ENCODE measurements around the gene SPNS2.

Gene SPNS2

DNA sequence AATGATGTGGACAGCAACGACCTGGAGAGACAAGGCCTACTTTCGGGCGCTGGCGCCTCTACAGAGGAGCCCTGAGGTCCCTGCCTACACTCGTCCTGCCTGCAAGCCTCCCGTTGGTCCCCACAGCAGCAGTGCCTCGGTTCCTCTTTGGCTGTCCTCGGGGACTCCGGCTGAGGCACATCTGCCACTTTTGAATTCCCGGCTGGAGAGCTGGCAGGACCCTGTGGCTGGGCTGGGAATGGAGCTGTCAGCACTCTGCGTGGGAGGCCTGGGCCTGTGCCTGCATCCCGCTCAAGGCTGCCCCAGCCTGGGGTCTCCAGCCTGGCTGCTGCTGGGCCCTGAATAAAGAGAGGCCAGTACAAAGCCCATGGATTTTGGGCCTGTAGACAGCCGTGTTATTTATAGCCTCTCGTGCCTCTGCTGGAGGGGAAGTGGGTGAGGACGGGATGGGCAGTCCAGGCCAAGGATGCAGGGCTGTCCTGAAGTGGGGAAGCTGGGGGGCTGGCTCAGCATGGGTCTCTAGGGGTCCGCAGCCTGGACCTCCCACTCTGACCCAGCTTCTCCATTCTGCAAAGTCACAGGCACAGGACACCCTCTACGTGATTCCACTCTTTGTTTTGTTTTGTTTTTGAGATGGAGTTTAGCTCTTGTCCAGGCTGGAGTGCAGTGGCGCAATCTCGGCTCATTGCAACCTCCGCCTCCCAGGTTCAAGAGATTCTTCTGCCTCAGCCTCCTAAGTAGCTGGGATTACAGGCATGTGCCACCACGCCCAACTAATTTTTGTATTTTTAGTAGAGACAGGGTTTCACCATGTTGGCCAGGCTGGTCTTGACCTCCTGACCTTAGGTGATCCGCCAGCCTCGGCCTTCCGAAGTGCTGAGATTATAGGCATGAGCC lies 10.6 kb upstream of the SPNS2 start:
- Histone ChIP-seq H3K9me2 (replicated peaks; ENCODE audit: low read depth, low read length) (no peaks in the 10 kb centered on the region), H3K27me3 (ENCODE audit: insufficient read depth, low read length, poor library complexity, severe bottlenecking) (no peaks in the 10 kb centered on the region), H3K4me1 (ENCODE audit: insufficient read depth, low read length, poor library complexity, severe bottlenecking) (peaks cover 2% of the 10 kb centered on the region), H3K79me2 (ENCODE audit: insufficient read depth, low read length) (no peaks in the 10 kb centered on the region; the same call in 1 of the 2 replicates), H4K20me1 (ENCODE audit: insufficient read depth, low read length, poor library complexity, severe bottlenecking) (peaks cover 1% of the 10 kb centered on the region), H3K9ac (ENCODE audit: low read depth, low read length, poor library complexity, severe bottlenecking) (no peak overlapping the region), H3K9me3 (ENCODE audit: insufficient read depth, low read depth, low read length) (no peaks in the 10 kb centered on the region), H3K4me2 (ENCODE audit: low read depth, low read length, poor library complexity, severe bottlenecking) (no peak overlapping the region), H3K4me3 (ENCODE audit: low read length, poor library complexity, severe bottlenecking) (no peak overlapping the region), H3K36me3 (ENCODE audit: insufficient read depth, low read length) (peaks cover 40% of the 10 kb centered on the region; the same call in 1 of the 2 replicates), H2AFZ (ENCODE audit: low read length) (no peak overlapping the region), H3F3A (ENCODE audit: low read depth) (no peaks in the 10 kb centered on the region)
- no peak for TF ChIP-seq EZH2phosphoT487 (IDR thresholded peaks at IDR 0.05; ENCODE audit: borderline replicate concordance)
- TF ChIP-seq, protein P1, sequence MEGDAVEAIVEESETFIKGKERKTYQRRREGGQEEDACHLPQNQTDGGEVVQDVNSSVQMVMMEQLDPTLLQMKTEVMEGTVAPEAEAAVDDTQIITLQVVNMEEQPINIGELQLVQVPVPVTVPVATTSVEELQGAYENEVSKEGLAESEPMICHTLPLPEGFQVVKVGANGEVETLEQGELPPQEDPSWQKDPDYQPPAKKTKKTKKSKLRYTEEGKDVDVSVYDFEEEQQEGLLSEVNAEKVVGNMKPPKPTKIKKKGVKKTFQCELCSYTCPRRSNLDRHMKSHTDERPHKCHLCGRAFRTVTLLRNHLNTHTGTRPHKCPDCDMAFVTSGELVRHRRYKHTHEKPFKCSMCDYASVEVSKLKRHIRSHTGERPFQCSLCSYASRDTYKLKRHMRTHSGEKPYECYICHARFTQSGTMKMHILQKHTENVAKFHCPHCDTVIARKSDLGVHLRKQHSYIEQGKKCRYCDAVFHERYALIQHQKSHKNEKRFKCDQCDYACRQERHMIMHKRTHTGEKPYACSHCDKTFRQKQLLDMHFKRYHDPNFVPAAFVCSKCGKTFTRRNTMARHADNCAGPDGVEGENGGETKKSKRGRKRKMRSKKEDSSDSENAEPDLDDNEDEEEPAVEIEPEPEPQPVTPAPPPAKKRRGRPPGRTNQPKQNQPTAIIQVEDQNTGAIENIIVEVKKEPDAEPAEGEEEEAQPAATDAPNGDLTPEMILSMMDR (conservative IDR thresholded peaks at IDR 0.05; ENCODE audit: low read length): no peak

DNA sequence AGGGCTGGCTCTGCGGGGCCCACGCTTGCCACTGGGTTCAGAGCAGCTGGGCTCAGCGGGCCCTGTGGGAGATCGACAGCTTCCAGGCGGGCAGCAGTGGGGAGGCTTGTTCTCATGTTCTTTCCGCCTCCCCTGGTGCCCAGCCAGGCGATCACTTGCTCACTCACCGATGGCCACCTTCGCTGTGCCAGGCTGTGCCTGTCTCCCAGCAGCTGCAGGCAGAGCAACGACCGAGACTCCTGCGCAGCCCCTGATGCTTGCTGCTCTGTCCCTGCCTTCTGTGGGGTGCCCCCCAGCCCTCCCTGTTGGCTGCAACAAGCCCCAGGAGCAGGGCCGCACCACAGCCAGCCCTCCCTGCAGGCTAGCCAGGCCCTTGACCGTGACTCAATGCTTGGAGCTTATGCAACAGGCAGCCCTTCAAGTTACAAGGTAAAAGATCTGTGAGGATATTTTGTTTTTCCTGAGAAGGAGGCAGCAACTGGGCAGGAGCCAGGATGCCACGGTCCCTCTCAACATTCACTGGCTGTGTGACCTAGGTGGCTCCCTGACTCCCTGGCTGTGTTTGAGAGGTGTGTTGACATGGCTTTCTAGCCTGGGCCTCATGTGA lies 9.6 kb upstream of the SPNS2 start:
- Histone ChIP-seq H3K9ac (ENCODE audit: low read depth, low read length, poor library complexity, severe bottlenecking) (no peak overlapping the region), H3K36me3 (ENCODE audit: insufficient read depth, low read length) (peaks cover 40% of the 10 kb centered on the region; the same call in 1 of the 2 replicates), H3K9me3 (ENCODE audit: insufficient read depth, low read depth, low read length) (no peaks in the 10 kb centered on the region), H3K4me1 (ENCODE audit: insufficient read depth, low read length, poor library complexity, severe bottlenecking) (no peaks in the 10 kb centered on the region), H3K4me2 (ENCODE audit: low read depth, low read length, poor library complexity, severe bottlenecking) (no peak overlapping the region), H3K79me2 (ENCODE audit: insufficient read depth, low read length) (no peaks in the 10 kb centered on the region), H4K20me1 (ENCODE audit: insufficient read depth, low read length, poor library complexity, severe bottlenecking) (peaks cover 3% of the 10 kb centered on the region), H2AFZ (ENCODE audit: low read length) (no peak overlapping the region), H3K9me2 (replicated peaks; ENCODE audit: low read depth, low read length) (no peaks in the 10 kb centered on the region), H3K4me3 (ENCODE audit: low read length, poor library complexity, severe bottlenecking) (no peak overlapping the region), H3F3A (ENCODE audit: low read depth) (no peaks in the 10 kb centered on the region), H3K27me3 (ENCODE audit: insufficient read depth, low read length, poor library complexity, severe bottlenecking) (no peaks in the 10 kb centered on the region)
- TF ChIP-seq EZH2phosphoT487 (IDR thresholded peaks at IDR 0.05; ENCODE audit: borderline replicate concordance): no peak
- TF ChIP-seq, protein P1 (conservative IDR thresholded peaks at IDR 0.05; ENCODE audit: low read length): no peak

DNA sequence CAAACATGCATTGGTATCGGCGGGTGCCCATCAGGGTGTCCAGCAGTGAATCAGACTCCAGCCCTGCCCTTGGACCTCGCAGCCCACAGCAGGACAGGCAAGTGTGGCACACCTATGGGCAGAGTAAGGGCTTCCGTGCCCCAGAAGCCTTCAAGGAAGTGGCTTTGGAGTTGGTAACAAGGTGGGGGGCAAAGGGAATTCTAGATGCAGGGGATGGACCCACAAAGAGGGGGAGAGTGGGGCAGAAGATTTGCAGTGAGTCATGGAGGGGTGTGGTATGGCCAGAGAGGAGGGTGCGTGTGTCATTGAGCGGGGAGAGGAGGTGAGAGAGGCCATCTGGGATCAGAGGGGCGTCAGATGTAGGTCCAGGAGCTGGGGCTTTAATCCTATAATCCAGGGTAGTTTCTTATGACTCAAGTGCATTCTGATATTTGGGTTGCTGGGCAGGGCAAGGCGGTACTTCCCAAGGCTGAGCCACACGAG lies 8.5 kb upstream of the SPNS2 start:
- Histone ChIP-seq H3F3A (ENCODE audit: low read depth) (no peaks in the 10 kb centered on the region), H2AFZ (ENCODE audit: low read length) (no peak overlapping the region), H3K9me2 (replicated peaks; ENCODE audit: low read depth, low read length) (no peaks in the 10 kb centered on the region), H3K27me3 (ENCODE audit: insufficient read depth, low read length, poor library complexity, severe bottlenecking) (no peaks in the 10 kb centered on the region), H3K4me2 (ENCODE audit: low read depth, low read length, poor library complexity, severe bottlenecking) (no peak overlapping the region), H3K36me3 (ENCODE audit: insufficient read depth, low read length) (peaks cover 37% of the 10 kb centered on the region; the same call in 1 of the 2 replicates), H3K9me3 (ENCODE audit: insufficient read depth, low read depth, low read length) (no peaks in the 10 kb centered on the region), H3K4me1 (ENCODE audit: insufficient read depth, low read length, poor library complexity, severe bottlenecking) (no peaks in the 10 kb centered on the region), H3K79me2 (ENCODE audit: insufficient read depth, low read length) (no peaks in the 10 kb centered on the region), H4K20me1 (ENCODE audit: insufficient read depth, low read length, poor library complexity, severe bottlenecking) (peaks cover 3% of the 10 kb centered on the region), H3K4me3 (ENCODE audit: low read length, poor library complexity, severe bottlenecking) (no peak overlapping the region), H3K9ac (ENCODE audit: low read depth, low read length, poor library complexity, severe bottlenecking) (no peak overlapping the region)
- TF ChIP-seq, protein P1 (conservative IDR thresholded peaks at IDR 0.05; ENCODE audit: low read length): no peak
- TF ChIP-seq EZH2phosphoT487 (IDR thresholded peaks at IDR 0.05; ENCODE audit: borderline replicate concordance): no peak
